CD4-positive, alpha-beta T cell (primary cell): ENCODE measurements around the gene ANKS1B. TPM values are rescaled to one million over a fixed set of nuclear protein-coding genes. Genes with fewer than 3 reads are reported as not detected.

Experiments used
- ATAC-seq: fragments of 200-7000 bp; cut with Tn5 transposase; one replicate; pipeline ENCODE4 v1.10.0; 2022; ENCODE audit warnings: mild to moderate bottlenecking; ENCODE audit not compliant: poor library complexity
- CTCF ChIA-PET: fragments of 350-600 bp; sonication (Branson Sonifier 250); formaldehyde crosslinking; loops from one replicate; lab custom pipeline; 2021; ENCODE audit warnings: antibody characterized with exemption, inconsistent platforms; lab: Charles Lee
- POLR2A ChIA-PET: fragments of 350-600 bp; sonication (Branson Sonifier 250); formaldehyde crosslinking; loops from one replicate; lab custom pipeline; 2021; ENCODE audit warnings: antibody characterized with exemption, inconsistent platforms; lab: Charles Lee
- DNase-seq, 14 experiments: peaks; one replicate each; pipeline ENCODE4 v3.0.0-alpha.2; 2013 to 2020; ENCODE audit warnings: mixed read lengths in 2 of 14
- H3K27ac ChIP-seq, 2 donors: one replicate each; pipeline versions ENCODE4 v1.5.1 to v1.7.0; 2013; ENCODE audit warnings: low read length in 2 of 2, low read depth in 1 of 2, mild to moderate bottlenecking in 1 of 2
- H3K27me3 ChIP-seq, 2 experiments: 1 replicate in 1 of 2; 2 replicates in 1 of 2; pipeline versions ENCODE4 v1.6.1 to v1.7.0; 2013; ENCODE audit warnings: low read length in 2 of 2, control low read depth in 1 of 2, mild to moderate bottlenecking in 1 of 2, moderate library complexity in 1 of 2; ENCODE audit not compliant: insufficient read depth in 2 of 2, control insufficient read depth in 1 of 2
- H3K36me3 ChIP-seq: one replicate; pipeline ENCODE4 v1.6.1; 2013; ENCODE audit warnings: low read length, control low read depth; ENCODE audit not compliant: insufficient read depth
- H3K4me1 ChIP-seq: one replicate; pipeline ENCODE4 v1.6.1; 2013; ENCODE audit warnings: low read length, control low read depth; ENCODE audit not compliant: insufficient read depth
- H3K4me3 ChIP-seq: one replicate; pipeline ENCODE4 v1.5.1; 2013; ENCODE audit warnings: mild to moderate bottlenecking, low read length, moderate library complexity
- H3K9me3 ChIP-seq, 2 experiments: 1 replicate in 1 of 2; 2 replicates in 1 of 2; pipeline versions ENCODE4 v1.6.1 to v1.7.0; 2013; ENCODE audit warnings: low read length in 2 of 2, mild to moderate bottlenecking in 2 of 2, control low read depth in 1 of 2, moderate library complexity in 1 of 2; ENCODE audit not compliant: control insufficient read depth in 1 of 2, insufficient read depth in 1 of 2
- H3K27ac Mint-ChIP-seq: one replicate; pipeline ENCODE4 v1.8.0; 2020; ENCODE audit warnings: mixed read lengths
- H3K27me3 Mint-ChIP-seq: one replicate; pipeline ENCODE4 v1.8.0; 2021; ENCODE audit warnings: mixed read lengths
- H3K36me3 Mint-ChIP-seq: one replicate; pipeline ENCODE4 v1.8.0; 2021; ENCODE audit warnings: low read depth, mixed read lengths
- H3K4me1 Mint-ChIP-seq: one replicate; pipeline ENCODE4 v1.8.0; 2021; ENCODE audit warnings: low read depth, mixed read lengths
- H3K4me3 Mint-ChIP-seq: one replicate; pipeline ENCODE4 v1.8.0; 2020; ENCODE audit warnings: mild to moderate bottlenecking, mixed read lengths
- H3K9me3 Mint-ChIP-seq: one replicate; pipeline ENCODE4 v1.8.0; 2020; ENCODE audit warnings: mixed read lengths
- intact Hi-C, 2 experiments: fragments of 100-400 bp; cut with DNase I in 1 of 2; cut with micrococcal nuclease in 1 of 2; formaldehyde crosslinking; loops; one replicate each; pipeline versions ENCODE4 v1.15.1 to v1.9.0; 2023 to 2025; cut with DNase I, micrococcal nuclease
- total RNA-seq, 174 experiments: library from RNA in 2 of 174; stranded (reverse) in 2 of 174; gene quantifications; one replicate each; pipeline ENCODE4 v1.2.3 and lab custom pipeline; 2021 to 2026
- TF ChIP-seq, protein P1 (sequence below): fragments of 200-600 bp; IDR thresholded peaks from one replicate; pipeline ENCODE4 v1.8.0; 2022; ENCODE audit warnings: antibody characterized with exemption, mild to moderate bottlenecking

The ANKS1B gene
- total RNA-seq, 2 experiments from 2014 or later = 0.16 to 1.1 TPM

DNA sequence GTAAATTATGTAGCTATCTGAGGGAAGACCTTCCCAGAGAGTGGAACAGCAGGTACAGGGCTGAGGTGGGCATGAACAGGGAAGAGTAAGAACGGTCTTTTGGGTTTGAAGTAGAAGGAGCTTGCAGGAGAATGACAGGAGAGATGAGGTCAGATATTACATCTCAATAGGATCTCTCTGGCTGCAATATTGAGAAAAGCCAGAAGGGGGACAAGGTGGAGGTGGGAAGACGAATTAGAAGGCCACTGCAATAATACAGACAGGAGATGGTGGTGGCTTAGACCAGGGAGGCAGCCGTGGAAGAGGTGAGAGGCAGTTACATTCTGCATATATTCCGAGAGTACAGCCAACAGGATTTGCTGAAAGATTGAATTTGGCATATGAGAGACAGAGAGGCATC lies 1029.5 kb downstream of the ANKS1B start:
- ATAC-seq = no peak
- Histone ChIP-seq H3K27ac (no peak overlapping the region), H3K9me3 (peaks cover 0 to 8% of the 10 kb centered on the region in 2 experiments), H3K4me3 (no peak overlapping the region), H3K36me3 (no peaks in the 10 kb centered on the region), H3K4me1 (no peaks in the 10 kb centered on the region), H3K27me3 (no peaks in the 10 kb centered on the region)
- peaks cover 21% of the 10 kb centered on the region for H3K27me3 Mint-ChIP-seq
- DNase-seq = no peak
- intact Hi-C loops = no loop called here
- no peak overlapping the region for H3K4me3 Mint-ChIP-seq
- no peaks in the 10 kb centered on the region for H3K4me1 Mint-ChIP-seq
- ChIA-PET POLR2A (no interaction called here), CTCF (no interaction called here)
- H3K27ac Mint-ChIP-seq = no peak overlapping the region
- TF ChIP-seq, protein P1, sequence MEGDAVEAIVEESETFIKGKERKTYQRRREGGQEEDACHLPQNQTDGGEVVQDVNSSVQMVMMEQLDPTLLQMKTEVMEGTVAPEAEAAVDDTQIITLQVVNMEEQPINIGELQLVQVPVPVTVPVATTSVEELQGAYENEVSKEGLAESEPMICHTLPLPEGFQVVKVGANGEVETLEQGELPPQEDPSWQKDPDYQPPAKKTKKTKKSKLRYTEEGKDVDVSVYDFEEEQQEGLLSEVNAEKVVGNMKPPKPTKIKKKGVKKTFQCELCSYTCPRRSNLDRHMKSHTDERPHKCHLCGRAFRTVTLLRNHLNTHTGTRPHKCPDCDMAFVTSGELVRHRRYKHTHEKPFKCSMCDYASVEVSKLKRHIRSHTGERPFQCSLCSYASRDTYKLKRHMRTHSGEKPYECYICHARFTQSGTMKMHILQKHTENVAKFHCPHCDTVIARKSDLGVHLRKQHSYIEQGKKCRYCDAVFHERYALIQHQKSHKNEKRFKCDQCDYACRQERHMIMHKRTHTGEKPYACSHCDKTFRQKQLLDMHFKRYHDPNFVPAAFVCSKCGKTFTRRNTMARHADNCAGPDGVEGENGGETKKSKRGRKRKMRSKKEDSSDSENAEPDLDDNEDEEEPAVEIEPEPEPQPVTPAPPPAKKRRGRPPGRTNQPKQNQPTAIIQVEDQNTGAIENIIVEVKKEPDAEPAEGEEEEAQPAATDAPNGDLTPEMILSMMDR = no peak
- H3K36me3 Mint-ChIP-seq = no peaks in the 10 kb centered on the region
- H3K9me3 Mint-ChIP-seq = no peaks in the 10 kb centered on the region

DNA sequence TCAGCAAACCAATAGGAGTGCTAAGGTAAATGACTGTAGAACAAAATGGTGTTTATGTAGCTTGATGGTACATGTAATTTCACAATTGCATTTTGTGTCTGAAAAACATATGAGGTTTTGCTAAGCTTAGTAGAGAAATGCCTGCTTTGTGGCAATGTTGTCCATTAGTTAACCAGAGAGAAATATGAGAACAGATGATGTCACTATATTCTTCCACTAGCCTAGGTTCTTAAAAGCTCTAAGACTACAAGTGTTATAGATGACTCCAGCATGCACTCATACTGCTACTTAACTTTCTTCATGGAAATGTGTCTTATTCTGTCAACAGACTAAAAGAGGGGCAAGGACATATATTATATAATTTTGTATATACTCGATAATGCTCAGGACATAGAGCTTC lies 1030.2 kb downstream of the ANKS1B start:
- ATAC-seq = no peak
- Mint-ChIP-seq H3K4me1 (no peaks in the 10 kb centered on the region), H3K36me3 (no peaks in the 10 kb centered on the region), H3K27ac (no peak overlapping the region), H3K27me3 (peaks cover 21% of the 10 kb centered on the region), H3K9me3 (no peaks in the 10 kb centered on the region), H3K4me3 (no peak overlapping the region)
- ChIA-PET POLR2A (no interaction called here), CTCF (no interaction called here)
- intact Hi-C loops = no loop called here
- no peaks in the 10 kb centered on the region for H3K36me3 ChIP-seq
- TF ChIP-seq, protein P1 = no peak
- H3K9me3 ChIP-seq = peaks cover 0 to 2% of the 10 kb centered on the region in 2 experiments
- H3K27me3 ChIP-seq = no peaks in the 10 kb centered on the region
- no peak overlapping the region for H3K4me3 ChIP-seq
- DNase-seq = no peak
- no peaks in the 10 kb centered on the region for H3K4me1 ChIP-seq
- H3K27ac ChIP-seq = no peak overlapping the region

DNA sequence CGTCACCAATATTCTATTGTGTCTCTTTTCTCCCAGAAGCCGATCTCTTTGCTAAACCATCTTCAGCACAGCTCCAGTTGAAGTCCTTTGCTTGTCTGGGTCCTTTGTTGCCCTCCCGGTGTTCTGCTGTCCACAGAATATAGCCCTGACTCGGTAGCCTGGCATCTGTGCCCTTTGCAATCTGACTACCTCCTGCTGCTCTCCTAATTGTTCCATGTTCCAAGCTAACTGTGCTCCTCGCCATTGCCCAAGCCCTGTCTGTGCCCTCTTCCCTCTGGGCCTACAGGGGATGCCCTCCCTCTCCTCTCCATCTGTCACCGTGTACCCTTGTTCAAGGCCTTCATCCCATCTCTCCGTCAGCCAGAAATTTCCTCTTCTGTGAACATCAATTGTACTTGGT lies 1033.3 kb downstream of the ANKS1B start:
- Mint-ChIP-seq H3K27ac (no peak overlapping the region), H3K9me3 (no peaks in the 10 kb centered on the region), H3K4me1 (no peaks in the 10 kb centered on the region), H3K27me3 (peaks cover 9% of the 10 kb centered on the region), H3K36me3 (no peaks in the 10 kb centered on the region), H3K4me3 (no peak overlapping the region)
- no peak for ATAC-seq
- Histone ChIP-seq H3K36me3 (no peaks in the 10 kb centered on the region), H3K9me3 (no peaks in the 10 kb centered on the region), H3K27ac (no peak overlapping the region), H3K4me3 (no peak overlapping the region), H3K4me1 (no peaks in the 10 kb centered on the region), H3K27me3 (no peaks in the 10 kb centered on the region)
- ChIA-PET POLR2A (no interaction called here), CTCF (no interaction called here)
- TF ChIP-seq, protein P1 = no peak
- no peak for DNase-seq
- intact Hi-C loops = no loop called here
